HEK293T (cell line): Measurements from ENCODE around the gene NDUFAF7.

Source experiments
- FOXA1 ChIP-seq: fragments of 450-650 bp; IDR thresholded peaks from 2 replicates; pipeline ENCODE4 v1.6.1; 2016; ENCODE audit warnings: mild to moderate bottlenecking
- SP1 ChIP-seq: fragments of 450-650 bp; IDR thresholded peaks from 2 replicates; pipeline ENCODE4 v1.6.1; 2017

DNA sequence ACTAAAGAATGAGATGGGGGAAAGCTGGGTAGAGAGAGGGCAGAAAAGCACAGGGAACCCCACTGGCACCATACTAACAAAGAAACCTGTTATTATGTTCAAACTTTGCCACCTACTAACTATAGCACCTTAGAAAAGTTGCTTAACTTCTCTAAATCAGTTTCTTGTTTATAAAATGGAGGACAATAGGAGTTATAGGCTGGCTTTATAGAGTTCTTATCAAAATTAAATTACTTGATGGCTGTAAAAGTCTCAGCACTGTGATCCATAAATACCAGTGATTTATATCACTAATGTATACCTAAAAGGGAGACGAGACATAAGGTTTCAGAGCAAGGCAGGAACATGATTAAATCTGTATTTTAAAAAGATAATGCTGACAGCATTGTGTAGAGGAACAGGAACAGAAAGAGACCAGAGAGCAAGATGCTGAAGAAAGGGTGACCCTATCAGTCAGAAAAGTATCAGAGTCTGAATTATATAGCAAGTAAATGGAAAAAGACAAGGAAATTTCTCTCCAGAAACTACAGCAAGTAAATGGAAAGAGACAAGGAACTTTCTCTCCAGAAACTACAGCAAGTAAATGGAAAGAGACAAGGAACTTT, 64.1 kb downstream of the NDUFAF7 start:
- TF ChIP-seq SP1 (no peak), FOXA1 (no peak)
